ENCODE measurements around the gene OR2D3. TPM values are rescaled to one million over a fixed set of nuclear protein-coding genes. Genes with fewer than 3 reads are reported as not detected.
"Not testable (repeated sequence)": the region's sequence is repeated elsewhere in the genome, so short reads cannot be mapped to it uniquely, and the experiment has no call there.

OR2D3 gene
- total RNA-seq, 1 donor from 2014 or later = not detected

DNA sequence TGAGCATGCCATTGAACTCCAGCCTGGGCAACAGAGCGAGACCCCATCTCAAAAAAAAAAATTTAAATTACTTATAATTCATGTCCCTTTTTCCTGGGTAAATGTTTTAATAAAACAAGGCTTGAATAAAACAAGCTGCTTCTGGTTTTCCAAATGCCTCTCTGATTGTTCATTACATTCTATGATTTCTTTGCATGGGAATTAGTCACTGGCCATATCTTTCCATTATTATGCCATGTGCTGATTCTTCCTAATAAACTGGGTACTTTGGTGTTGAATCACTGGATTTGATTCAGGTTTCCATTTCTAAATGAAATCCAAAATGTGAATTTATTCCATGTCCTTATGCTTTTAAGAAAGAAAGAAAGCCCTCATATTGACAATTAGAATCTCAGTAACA is 48.0 kb downstream of the OR2D3 start:
- Mint-ChIP-seq H3K36me3 (no peaks in the 10 kb centered on the region), H3K27me3 (no peaks in the 10 kb centered on the region), H3K4me1 (ENCODE audit: unreplicated experiment) (peaks cover 4% of the 10 kb centered on the region), H3K27ac (no peak overlapping the region), H3K9me3 (no peaks in the 10 kb centered on the region), H3K4me3 (no peak overlapping the region)
- DNase-seq (ENCODE audit: extremely low spot score, unreplicated experiment) = no peak
- TF ChIP-seq, protein P1, sequence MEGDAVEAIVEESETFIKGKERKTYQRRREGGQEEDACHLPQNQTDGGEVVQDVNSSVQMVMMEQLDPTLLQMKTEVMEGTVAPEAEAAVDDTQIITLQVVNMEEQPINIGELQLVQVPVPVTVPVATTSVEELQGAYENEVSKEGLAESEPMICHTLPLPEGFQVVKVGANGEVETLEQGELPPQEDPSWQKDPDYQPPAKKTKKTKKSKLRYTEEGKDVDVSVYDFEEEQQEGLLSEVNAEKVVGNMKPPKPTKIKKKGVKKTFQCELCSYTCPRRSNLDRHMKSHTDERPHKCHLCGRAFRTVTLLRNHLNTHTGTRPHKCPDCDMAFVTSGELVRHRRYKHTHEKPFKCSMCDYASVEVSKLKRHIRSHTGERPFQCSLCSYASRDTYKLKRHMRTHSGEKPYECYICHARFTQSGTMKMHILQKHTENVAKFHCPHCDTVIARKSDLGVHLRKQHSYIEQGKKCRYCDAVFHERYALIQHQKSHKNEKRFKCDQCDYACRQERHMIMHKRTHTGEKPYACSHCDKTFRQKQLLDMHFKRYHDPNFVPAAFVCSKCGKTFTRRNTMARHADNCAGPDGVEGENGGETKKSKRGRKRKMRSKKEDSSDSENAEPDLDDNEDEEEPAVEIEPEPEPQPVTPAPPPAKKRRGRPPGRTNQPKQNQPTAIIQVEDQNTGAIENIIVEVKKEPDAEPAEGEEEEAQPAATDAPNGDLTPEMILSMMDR (conservative IDR thresholded peaks at IDR 0.05) = no peak

DNA sequence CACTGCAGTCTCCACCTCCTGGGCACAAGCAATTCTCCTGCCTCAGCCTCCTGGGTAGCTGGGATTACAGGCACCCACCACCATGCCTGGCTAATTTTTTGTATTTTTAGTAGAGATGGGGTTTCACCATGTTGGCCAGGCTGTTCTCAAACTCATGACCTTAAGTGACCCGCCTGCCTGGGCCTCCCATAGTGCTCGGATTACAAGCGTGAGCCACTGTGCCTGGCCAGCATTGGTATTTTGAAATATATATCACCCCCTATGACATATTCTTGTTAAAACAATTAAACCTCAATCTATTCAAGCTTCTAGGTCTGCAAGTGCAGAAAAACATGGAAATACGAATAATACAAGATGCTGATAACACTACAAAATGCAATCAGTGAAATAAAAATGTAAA is 49.1 kb downstream of the OR2D3 start:
- not testable (repeated sequence) for H3K4me1 Mint-ChIP-seq (ENCODE audit: unreplicated experiment); H3K9me3 Mint-ChIP-seq; DNase-seq (ENCODE audit: extremely low spot score, unreplicated experiment); H3K36me3 Mint-ChIP-seq; H3K27ac Mint-ChIP-seq; H3K4me3 Mint-ChIP-seq; H3K27me3 Mint-ChIP-seq

Other genes starting within 250 kb of the OR2D3 start
- 46.6 and 67.3 TPM in 2 replicates for gene MRPL17, start 237.7 kb upstream of the OR2D3 start, total RNA-seq (ENCODE audit: low replicate concordance)
- gene OR2AG2, start 149.0 kb upstream of the OR2D3 start, total RNA-seq (ENCODE audit: low replicate concordance) = 0.07 TPM in 1 of 2 replicates, not detected in the other
- gene OR2AG1, start 138.0 kb upstream of the OR2D3 start, total RNA-seq (ENCODE audit: low replicate concordance) = not detected in 2 replicates
- 0.07 and 0.27 TPM in 2 replicates for gene OR6A2, start 121.3 kb upstream of the OR2D3 start, total RNA-seq (ENCODE audit: low replicate concordance)
- not detected in 2 replicates for gene OR10A5, start 75.3 kb upstream of the OR2D3 start, total RNA-seq (ENCODE audit: low replicate concordance)
- gene OR10A2, start 57.9 kb upstream of the OR2D3 start, total RNA-seq (ENCODE audit: low replicate concordance) = not detected in 2 replicates
- gene OR10A4, start 44.4 kb upstream of the OR2D3 start, total RNA-seq (ENCODE audit: low replicate concordance) = not detected in 2 replicates
- gene OR2D2, start 28.5 kb upstream of the OR2D3 start, total RNA-seq (ENCODE audit: low replicate concordance) = 0.27 TPM in 1 of 2 replicates, not detected in the other
- gene ZNF215, start 5.4 kb downstream of the OR2D3 start, total RNA-seq (ENCODE audit: low replicate concordance) = 3.2 and 4.6 TPM in 2 replicates
- gene ZNF214, start 99.3 kb downstream of the OR2D3 start, total RNA-seq (ENCODE audit: low replicate concordance) = 6.3 and 7.9 TPM in 2 replicates
- gene NLRP14, start 99.5 kb downstream of the OR2D3 start, total RNA-seq (ENCODE audit: low replicate concordance) = 0.12 and 0.24 TPM in 2 replicates
- not detected in 2 replicates for gene RBMXL2, start 168.0 kb downstream of the OR2D3 start, total RNA-seq (ENCODE audit: low replicate concordance)